GM18517 (cell line): ENCODE measurements around the gene ERBB4.

Experiments
- ATAC-seq: cut with Tn5 transposase; IDR thresholded peaks from one replicate; pipeline ENCODE4 v1.9.1; 2021; ENCODE audit warnings: mild to moderate bottlenecking, moderate library complexity; ENCODE audit not compliant: unreplicated experiment

Gene ERBB4

GRCh38 chr2:211453311-211453887, 1085.2 kb downstream of the ERBB4 start:
- no peak for ATAC-seq

- ATAC-seq: no peak
Observed at GRCh38 chr2:211451642-211452041, 1087.0 kb downstream of the ERBB4 start.

GRCh38 chr2:211449819-211450218, 1088.8 kb downstream of the ERBB4 start:
- ATAC-seq: no peak

- no peak for ATAC-seq
Observed at GRCh38 chr2:211447548-211447947, 1091.1 kb downstream of the ERBB4 start.

- no peak for ATAC-seq
Observed at GRCh38 chr2:211440107-211440506, 1098.5 kb downstream of the ERBB4 start.

GRCh38 chr2:211439011-211439410, 1099.6 kb downstream of the ERBB4 start:
- no peak for ATAC-seq

GRCh38 chr2:211437396-211437795, 1101.2 kb downstream of the ERBB4 start:
- ATAC-seq: no peak

- no peak for ATAC-seq
Observed at GRCh38 chr2:211436182-211436581, 1102.4 kb downstream of the ERBB4 start.

- ATAC-seq: no peak
Observed at GRCh38 chr2:211435331-211435730, 1103.3 kb downstream of the ERBB4 start.

GRCh38 chr2:211434773-211435172, 1103.8 kb downstream of the ERBB4 start:
- no peak for ATAC-seq

GRCh38 chr2:211429256-211429920, 1109.2 kb downstream of the ERBB4 start:
- no peak for ATAC-seq

GRCh38 chr2:211426240-211426639, 1112.4 kb downstream of the ERBB4 start:
- ATAC-seq: no peak

- ATAC-seq: no peak
Observed at GRCh38 chr2:211423018-211423417, 1115.6 kb downstream of the ERBB4 start.

- ATAC-seq: no peak
Observed at GRCh38 chr2:211417544-211417943, 1121.1 kb downstream of the ERBB4 start.

- ATAC-seq: no peak
Observed at GRCh38 chr2:211416373-211416772, 1122.2 kb downstream of the ERBB4 start.

GRCh38 chr2:211413746-211414145, 1124.9 kb downstream of the ERBB4 start:
- ATAC-seq: no peak

GRCh38 chr2:211408483-211408891, 1130.1 kb downstream of the ERBB4 start:
- ATAC-seq: no peak

GRCh38 chr2:211407076-211407475, 1131.5 kb downstream of the ERBB4 start:
- no peak for ATAC-seq

GRCh38 chr2:211405036-211405435, 1133.6 kb downstream of the ERBB4 start:
- no peak for ATAC-seq

- ATAC-seq: no peak
Observed at GRCh38 chr2:211404098-211404497, 1134.5 kb downstream of the ERBB4 start.

- ATAC-seq: no peak
Observed at GRCh38 chr2:211401328-211401727, 1137.3 kb downstream of the ERBB4 start.

GRCh38 chr2:211397764-211398163, 1140.8 kb downstream of the ERBB4 start:
- ATAC-seq: no peak

- no peak for ATAC-seq
Observed at GRCh38 chr2:211396815-211397214, 1141.8 kb downstream of the ERBB4 start.
